Heart left ventricle (tissue), 13 donors: ENCODE measurements around the gene KRT76.

ENCODE experiments used
- POLR2A ChIP-seq, 2 donors: fragments of 450-650 bp; IDR thresholded peaks; one replicate each; pipeline ENCODE4 v1.6.1; 2017; ENCODE audit warnings: antibody characterized with exemption in 2 of 2, mild to moderate bottlenecking in 2 of 2, moderate library complexity in 2 of 2
- TF ChIP-seq, protein P1 (sequence below), 12 donors: fragments of 200-600 bp; sonication (generic) in 4 of 12; IDR thresholded peaks; one replicate each; pipeline versions ENCODE4 v1.5.0 to v1.8.0; 2018 to 2022; ENCODE audit warnings: antibody characterized with exemption in 12 of 12, mild to moderate bottlenecking in 5 of 12
- donor health status: ischemic (EF 13 %, LVEDD 7.1; RV severe dilation, severe dysfunction).
- donor health status: DM: no; HTN: yes; CAD: no.
- donor health status: DM: no; HTN: no; CAD: no.
- donor health status: ischemic (EF 25% LVEDD 6.9; RV normal size, moderate dysfunction).
- donor health status: ischemic (EF 25% LVEDD 5.7; RV mildly dilated, moderate dysfunction).
- donor health status: ischemic (EF 35%, LVEDD 5.7; RV mildly dilated, moderate dysfunction).
- donor health status: nonischemic (EF 11% LVEDD 7.7; RV severe dilation, severe dysfunction).
- donor health status: DM: yes; HTN: yes; CAD: no.
- donor health status: PGD.
- donor health status: ischemic (EF 29% LVEDD 5.4; RV normal size, mild dysfunction).
- donor health status: nonischemic (EF 23%, LVEDD 6.1; RV moderate dilation, normal function).

DNA sequence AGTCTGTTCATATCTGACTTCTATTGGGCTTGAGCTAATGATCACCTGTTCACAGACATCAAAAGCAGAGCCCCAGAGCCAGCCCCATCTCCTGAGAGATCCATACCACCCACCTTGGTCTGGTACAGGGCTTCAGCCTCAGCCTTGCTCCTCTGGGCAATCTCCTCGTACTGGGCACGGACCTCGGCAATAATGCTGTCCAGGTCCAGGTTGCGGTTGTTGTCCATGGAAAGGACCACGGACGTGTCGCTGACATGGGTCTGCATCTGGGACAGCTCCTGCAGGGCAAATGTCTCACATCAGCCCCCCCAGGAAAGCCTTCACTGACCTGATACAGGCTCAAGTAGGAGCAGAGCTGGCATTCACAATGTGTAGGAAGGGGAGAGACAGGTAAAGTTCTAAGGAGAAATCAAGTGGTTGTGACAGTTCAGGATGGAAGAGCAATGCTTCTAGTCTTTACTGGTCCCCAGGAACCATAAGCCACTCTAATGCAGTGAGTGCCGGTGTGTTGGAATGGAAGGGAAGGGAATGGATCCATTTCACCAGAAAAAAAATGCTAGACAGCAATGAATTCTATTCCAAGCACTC is 31.5 kb upstream of the KRT76 start:
- TF ChIP-seq, protein P1, sequence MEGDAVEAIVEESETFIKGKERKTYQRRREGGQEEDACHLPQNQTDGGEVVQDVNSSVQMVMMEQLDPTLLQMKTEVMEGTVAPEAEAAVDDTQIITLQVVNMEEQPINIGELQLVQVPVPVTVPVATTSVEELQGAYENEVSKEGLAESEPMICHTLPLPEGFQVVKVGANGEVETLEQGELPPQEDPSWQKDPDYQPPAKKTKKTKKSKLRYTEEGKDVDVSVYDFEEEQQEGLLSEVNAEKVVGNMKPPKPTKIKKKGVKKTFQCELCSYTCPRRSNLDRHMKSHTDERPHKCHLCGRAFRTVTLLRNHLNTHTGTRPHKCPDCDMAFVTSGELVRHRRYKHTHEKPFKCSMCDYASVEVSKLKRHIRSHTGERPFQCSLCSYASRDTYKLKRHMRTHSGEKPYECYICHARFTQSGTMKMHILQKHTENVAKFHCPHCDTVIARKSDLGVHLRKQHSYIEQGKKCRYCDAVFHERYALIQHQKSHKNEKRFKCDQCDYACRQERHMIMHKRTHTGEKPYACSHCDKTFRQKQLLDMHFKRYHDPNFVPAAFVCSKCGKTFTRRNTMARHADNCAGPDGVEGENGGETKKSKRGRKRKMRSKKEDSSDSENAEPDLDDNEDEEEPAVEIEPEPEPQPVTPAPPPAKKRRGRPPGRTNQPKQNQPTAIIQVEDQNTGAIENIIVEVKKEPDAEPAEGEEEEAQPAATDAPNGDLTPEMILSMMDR (IDR thresholded peaks at IDR 0.05), result no peak
- TF ChIP-seq POLR2A (IDR thresholded peaks at IDR 0.05), result no peak
